GM19043 (cell line): ENCODE results near the gene ANO6.
"Not testable (repeated sequence)": the region's sequence is repeated elsewhere in the genome, so short reads cannot be mapped to it uniquely, and the experiment has no call there.

Experiments
- ATAC-seq: cut with Tn5 transposase; IDR thresholded peaks from one replicate; pipeline ENCODE4 v1.9.1; 2021; ENCODE audit warnings: low read depth; ENCODE audit not compliant: unreplicated experiment

Gene ANO6

DNA sequence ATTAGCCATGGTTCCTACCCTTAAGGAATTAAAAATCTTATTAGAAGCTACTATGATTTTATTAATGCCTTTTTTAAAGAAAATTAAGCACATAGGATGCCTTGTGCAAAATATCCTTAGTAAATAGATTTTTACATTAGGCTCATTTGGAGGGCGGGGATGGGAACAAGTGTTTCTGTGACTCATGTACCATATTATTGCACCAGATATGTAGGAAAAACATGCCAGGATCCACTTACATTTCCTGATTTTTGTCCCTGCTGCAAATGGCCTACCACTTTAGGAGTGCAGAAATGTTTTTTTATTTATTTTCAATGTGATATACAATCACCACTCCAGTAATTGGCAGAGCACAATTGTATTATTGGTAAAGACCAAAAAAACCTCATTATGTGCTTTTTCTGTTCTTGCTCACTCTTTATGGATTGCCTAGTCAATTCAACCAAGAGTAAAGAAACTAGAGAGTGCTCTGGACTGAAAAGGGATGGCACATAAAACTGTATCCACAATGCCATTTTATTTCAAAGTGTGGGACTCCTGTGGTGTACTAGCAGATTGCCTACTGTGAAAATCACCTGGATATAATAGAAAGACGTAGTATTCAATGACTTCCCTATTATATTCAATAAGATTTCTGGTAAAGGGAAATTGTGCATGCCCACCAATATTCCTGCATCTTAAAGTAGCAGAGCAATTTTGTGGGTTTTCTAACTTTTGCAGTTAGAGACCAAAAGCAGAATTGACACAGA, 86.9 kb downstream of the ANO6 start:
- ATAC-seq = no peak

DNA sequence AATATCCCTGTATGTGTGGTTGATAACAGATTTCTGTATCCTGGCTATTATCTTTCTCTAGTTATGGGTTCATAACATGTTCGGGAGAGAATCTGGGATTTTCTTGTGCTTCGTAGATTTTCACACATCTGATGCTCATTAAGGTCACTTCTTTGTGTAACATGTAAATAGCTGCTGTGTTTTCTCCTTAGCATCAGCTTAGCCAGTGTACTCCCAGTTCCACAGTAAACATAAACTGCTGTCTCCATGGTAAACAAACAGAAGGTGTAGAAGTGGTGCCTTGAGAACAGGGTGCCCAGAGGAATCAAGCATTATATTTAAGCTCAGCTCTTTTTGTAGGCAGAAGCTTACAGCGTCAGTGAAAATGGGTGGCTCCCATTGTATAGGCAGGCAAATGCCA, 88.0 kb downstream of the ANO6 start:
- no peak for ATAC-seq

DNA sequence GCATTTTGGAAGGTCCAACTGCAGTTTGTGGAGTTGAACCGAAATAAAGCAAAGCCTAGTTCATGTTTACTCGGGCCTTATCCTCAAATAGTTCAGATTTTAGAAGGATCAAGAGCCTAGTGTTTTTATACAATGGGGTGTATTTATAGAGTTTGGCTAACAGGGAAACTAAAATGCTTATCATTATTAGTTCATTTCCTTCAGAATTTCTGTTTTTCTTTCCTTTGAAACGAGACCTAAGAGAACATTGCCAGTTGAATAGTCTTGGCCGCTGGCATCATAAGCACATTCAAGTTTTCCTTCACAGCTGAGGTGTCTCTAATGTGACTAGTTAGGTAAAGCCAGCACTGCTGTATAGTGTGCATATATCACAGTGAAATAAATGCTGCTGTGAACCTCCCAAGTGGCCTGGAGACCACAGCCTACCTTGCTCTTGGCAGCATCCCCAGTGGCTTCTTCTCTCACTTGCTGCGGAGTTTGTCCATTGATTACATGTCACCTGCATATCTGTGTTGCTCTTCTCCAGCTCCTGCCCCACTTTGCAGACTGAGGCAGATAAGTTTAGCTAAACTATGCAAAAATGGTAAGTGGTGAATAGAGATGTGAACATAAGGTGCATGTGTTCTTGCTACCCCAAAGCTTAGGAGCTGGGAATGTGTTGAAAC, 88.8 kb downstream of the ANO6 start:
- no peak for ATAC-seq

DNA sequence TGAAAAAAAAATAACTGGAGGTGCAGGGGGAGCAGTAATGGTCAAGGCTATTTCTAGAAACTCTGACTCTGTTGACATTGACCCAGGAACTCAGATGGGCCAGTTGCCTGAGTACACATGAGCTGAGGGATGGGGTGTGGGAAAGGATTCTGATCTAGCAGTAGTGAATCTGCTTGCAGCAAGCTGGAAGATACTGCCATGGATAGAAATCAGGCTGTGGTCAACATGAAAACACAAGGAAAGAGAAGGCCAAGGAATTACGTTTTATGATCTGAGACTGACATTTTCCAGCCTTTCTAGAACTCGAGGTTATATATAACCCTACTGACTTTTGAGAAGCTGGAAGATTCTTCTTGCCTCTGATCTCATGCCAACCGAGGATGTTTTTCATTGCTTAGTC, 90.0 kb downstream of the ANO6 start:
- ATAC-seq = no peak

DNA sequence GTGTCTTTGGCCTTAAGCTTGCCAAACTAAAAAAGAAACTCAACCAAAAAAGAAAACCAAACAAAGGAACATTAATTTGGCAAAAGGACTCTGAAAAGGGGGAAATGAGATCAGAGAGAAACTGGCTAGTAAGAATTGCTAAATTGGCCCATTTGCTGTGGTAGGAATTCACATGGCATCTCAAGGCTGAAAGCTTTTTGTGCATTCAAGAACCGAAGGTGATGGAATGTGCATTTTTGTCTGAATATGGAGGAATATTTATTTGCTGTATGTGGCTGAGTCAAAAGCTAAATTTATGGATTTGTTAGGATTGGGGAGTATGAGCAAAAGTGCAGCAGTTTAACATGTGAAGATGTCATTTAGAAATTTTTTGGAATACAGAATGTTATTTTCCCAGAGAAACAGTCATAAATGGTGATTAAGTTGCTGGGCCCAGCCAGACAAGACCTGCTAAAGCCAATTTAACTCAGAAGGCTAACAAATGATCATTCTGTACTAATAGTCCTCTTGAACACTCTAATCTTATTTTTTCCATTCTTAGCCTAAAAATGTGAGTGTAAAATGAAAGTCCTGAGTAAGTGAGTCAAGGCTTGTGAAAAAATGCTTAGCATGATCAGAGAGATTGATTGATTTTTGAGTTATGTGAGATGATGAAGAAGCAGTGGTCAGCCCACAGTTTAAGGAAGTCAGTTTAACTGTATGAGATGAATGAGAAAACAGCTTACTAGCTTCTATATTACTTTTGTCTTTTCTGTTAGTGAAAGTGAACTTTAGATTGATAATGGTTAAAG, 94.1 kb downstream of the ANO6 start:
- ATAC-seq = no peak

DNA sequence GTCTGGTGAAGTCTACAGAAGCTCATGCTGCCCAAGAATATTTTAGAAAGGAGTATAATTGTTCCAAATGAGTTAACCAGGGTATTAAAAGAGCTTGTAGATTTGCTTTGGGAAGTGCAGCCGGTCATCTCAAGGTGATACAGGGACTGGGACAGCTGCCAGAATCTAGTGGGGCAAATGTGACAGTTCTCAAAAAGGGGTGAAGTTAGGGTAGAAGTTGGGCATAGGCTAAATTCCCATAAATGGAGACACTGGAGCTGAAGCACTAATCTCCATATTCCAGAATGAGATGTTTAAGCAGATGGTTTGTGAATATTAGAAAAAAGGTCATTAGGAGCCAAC, 94.7 kb downstream of the ANO6 start:
- no peak for ATAC-seq

DNA sequence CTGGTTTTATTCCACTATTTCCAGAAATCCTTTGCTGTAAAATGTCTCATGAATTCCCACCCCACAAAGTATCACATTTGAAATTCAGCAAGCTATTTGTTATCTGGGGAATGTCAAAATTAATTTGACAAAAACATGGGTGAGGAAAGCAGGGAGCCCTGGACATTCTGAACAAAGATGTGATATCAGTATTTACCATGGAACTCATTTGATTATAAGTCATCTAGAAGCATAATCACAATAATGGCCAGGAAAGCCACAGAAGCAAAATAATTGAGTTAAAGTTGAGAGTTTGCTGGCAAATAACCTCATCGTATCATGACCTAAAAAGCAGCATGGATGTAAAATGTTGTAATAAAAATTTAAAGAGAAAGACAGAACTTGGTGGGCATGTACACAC, 96.1 kb downstream of the ANO6 start:
- no peak for ATAC-seq

DNA sequence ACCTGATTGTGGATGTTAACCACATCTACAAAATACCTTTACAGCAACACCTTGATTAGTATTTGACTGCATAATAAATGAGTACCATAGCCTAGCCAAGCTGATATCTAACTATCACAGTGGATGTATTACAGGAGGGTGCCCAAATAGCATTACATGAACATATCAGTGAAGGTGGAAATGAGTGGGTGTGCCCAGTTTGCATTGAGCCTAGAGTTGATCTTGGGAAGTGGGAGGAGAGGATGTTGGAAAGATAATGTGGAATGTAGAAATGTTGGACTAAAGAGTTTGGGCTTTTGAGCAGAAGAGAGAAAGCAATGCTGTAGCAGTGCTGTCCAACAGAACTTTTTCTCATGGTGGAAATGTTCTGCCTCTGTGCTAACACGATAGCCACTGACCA, 98.9 kb downstream of the ANO6 start:
- ATAC-seq = no peak

DNA sequence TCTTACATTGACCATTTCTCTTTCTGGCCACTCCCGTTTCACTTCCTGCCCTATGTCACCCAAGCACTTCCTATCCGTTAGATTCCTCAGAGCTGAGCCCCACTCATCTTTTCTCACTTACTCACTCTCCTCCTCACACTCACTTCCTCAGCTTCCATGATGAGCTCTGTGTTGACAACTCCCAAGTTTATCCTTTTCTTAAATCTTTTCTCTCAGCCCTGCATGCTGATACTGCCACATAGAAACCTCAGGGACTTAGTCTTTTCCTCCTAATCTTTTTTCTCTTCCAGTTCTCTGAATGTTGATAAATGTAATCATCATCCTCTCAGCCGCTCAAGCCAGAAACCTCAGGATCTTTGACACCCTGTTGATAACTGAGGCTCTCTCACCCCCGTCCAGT, 99.6 kb downstream of the ANO6 start:
- ATAC-seq = no peak

DNA sequence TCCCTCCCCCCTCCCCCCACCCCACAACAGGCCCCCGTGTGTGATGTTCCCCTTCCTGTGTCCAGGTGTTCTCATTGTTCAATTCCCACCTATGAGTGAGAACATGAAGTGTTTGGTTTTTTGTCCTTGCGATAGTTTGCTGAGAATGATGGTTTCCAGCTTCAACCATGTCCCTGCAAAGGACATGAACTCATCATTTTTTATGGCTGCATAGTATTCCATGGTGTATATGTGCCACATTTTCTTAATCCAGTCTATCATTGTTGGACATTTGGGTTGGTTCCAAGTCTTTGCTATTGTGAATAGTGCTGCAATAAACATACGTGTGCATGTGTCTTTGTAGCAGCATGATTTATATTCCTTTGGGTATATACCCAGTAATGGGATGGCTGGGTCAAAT, 101.4 kb downstream of the ANO6 start:
- not testable (repeated sequence) for ATAC-seq

DNA sequence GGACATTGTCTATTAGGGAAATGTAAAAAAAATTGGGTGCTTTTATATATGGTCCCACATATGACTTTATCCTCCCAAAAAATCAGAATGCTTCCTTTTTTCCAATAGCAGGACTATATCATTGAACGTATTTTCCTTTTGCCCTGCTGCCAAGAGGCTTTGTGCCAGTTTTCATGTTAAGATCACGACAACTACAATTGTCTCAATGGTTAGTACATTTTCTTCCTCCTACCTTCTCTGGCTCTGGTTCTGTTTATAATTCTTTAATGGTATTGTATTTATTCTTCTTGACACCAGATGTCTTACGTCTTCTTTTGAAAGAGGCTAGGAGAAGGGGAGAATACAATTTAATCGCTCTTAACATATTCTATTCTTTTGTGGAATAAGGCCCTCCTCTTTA, 106.9 kb downstream of the ANO6 start:
- ATAC-seq = no peak

DNA sequence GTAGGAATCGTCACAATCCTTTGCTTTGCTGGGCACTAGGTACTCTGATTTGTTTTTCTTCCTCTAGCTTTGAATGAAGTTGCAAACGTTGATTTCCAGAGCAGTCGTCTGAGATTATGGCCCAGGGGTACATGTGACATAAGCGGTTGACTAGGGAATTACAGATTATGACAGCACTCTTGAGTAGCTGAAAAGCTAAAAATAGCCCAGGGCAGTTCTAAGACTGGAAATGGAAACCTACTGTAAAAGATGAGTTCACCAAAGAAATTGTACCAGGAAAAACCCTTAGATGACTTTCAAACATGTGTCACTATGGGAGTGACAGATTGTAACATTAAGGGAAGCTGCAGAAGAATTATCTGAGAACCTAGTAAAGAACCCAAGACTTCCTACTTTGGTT, 108.5 kb downstream of the ANO6 start:
- ATAC-seq = no peak

DNA sequence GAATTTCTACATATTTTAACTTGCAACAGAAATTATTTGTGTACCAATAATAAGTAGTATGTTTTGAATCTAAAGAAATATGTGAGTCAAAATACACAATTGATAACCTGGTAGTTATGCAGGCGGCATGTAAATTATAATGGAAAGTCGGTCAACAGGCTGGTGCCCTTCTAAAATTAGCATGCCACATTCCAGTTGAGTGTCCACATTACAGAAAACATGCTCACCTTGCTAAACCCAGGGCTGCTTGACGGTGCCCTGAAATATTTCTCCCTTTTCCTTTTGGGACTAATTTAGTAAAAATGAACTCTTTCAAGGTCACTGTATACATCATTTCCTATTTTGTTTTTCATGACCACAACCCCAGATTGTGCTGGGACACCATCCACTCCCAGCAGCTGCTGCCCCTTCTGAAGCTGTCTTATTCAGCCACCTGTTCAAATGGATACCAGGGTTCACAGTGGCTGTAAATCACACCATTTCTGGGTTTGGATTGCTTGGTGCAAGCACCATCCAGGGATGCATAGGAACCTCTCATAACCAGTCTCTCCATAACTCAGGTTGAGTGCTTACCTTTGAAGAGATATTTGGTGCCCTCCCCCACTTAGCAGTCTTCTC, 110.6 kb downstream of the ANO6 start:
- no peak for ATAC-seq

DNA sequence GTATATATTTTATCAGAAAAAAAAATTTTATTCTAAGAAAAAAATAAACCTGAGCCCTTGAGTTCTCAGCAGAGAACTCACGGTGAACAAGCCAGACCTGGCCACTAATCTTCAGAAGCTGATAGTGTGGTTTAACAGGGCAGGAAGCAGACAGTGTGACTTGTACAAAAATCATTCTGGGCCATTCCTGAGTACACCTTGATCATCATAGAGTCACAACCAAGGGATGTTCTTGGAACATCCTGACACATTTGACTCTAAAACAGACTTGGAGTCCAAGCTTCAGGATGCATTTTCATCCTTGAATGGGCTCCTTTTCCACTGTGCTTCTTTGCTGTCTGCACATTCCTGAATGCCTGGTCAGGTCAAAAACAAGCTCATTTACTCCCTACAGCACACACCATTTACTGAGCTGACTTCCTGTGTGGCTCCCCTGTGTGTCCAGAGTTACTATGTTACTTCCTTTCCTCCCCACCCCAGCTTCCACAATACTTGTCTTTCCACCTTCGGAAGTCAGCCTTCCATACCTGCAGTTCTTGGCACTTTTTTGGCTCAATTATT, 112.0 kb downstream of the ANO6 start:
- no peak for ATAC-seq

DNA sequence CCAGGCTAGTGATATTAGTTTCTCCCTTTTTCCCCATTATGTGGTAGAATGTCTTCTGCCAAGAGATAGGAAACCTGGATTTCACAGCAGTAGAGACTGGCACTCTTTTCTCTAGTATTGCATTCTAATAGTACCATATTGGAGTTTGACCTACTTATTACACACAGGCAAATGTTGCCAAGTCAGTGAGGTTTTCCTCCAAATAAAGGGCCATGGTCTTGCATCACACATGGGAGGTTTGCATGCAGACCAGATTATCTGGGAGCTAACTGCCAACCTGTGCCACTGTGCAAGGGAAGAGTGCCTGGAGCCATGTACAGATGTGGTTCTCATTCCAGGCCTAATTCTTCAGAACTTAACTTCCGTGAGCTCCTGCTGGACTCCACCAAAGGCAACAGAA, 113.3 kb downstream of the ANO6 start:
- ATAC-seq = no peak

DNA sequence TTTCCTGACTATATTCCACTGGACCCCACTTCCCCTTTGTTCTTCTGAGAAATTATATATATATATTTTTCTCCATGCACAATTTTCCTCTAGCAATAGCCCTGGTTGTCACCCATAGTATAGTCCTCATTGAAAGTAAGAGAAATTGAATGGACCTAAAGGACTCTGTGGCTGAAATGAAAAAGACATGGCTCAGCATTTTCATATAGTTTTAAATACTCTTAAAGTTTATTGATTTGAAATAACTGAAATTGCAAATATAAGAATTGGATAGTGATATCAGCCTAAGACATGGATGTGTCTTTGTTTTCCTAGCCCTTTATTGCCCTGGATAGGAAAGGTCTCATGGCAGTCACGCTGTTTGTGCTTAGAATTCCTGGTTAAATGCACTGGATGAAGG, 113.8 kb downstream of the ANO6 start:
- ATAC-seq = no peak

DNA sequence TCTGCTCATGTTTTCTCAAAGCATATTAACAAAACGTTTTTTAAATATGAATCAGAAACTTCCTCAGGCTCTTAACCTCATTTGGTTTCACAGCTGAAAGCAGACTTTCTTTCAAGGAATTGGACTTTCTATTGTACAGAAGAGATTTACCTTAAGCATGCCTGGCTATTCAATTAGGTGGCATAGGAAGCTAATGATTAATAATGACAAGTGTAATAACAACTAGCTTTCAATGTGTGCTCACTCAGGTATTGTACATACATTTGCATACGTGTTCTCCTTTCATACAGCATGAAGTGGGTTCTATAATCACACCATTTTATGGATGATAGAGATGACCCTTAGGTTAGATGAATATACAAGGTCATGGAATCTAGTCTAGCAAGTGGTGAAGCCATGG, 115.7 kb downstream of the ANO6 start:
- peak; percentile 48 for ATAC-seq

DNA sequence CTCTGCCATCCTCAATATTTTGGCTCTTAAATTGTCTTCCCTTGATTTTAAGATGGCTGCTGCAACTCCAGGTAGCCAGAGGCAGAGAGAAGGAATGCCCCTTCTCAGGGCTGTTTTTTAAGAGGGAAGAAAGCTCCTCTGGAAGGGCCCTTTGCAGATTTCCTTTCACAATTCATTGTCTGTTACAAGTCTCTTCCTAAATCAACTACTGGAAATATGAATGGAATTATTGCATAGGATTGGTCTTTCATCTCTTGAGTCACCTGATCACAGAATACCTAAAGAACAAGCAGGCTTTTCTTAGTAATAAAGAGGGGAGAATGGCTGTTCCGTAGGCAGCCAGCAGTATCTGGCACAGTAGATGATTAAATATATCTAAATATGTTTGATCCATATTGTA, 118.5 kb downstream of the ANO6 start:
- ATAC-seq = no peak

DNA sequence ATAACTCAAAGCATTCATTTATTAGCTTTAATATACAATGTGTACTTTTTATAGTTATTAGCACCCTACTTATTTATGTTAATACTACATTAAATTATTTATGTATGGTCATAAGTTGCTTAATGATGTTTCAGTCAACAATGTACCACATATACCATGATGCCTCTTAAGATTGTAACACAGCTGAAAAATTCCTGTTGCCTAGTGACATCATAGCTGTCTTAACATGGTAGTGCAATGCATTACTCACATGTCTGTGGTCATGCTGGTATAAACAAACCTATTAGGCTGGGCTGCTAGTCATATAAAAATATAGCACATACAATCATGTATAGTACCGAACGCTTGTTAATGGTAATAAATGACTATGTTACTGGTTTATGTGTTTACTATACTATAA, 120.4 kb downstream of the ANO6 start:
- no peak for ATAC-seq

DNA sequence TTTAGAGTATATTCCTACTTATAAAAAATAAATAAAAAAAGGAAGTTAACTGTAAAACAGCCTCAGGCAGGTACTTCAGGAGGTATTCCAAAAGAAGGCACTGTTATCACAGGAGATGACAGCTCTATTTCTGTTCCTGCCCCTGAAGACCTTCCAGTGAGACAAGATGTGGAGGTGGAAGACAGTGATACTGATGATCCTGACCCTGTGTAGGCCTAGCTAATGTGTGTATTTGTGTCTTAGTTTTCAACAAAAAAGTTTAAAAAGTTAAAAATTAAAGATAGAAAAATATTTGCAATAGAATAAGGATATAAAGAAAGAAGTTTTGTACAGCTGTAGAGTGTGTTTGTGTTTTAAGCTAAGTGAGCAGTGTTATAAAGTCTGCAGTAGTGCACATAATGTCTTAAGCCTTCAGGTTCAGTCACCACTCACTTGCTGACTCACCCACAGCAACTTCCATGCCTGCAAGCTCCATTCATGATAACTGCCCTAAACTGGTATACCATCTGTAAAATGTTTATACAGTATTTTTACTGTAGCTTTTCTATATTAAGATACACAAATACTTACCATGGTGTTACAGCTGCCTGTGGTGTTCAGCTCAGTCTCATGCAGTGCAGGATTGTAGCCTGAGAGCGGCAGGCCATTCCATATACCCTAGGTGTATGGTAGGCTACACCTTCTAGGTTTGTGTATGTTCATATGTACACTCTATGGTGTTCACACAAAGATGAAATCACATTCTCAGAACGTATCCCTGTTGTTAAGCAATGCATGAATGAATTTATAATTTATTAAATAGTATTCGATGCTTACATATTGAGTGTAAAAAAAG, 121.1 kb downstream of the ANO6 start:
- no peak for ATAC-seq
